SK-N-MC (cell line): Measurements from ENCODE around the gene STK11IP.

Source experiments
- EZH2 ChIP-seq: fragments of 200-600 bp; sonication (generic); IDR thresholded peaks from one replicate; pipeline ENCODE4 v1.6.1; 2017; ENCODE audit warnings: antibody characterized with exemption
- POLR2AphosphoS5 ChIP-seq: IDR thresholded peaks from 2 replicates; pipeline ENCODE4 v1.6.1; 2012; ENCODE audit warnings: mild to moderate bottlenecking, low read depth, low read length, borderline replicate concordance

- no peak for TF ChIP-seq POLR2AphosphoS5
- no peak for TF ChIP-seq EZH2
These were observed 21.1 kb downstream of the STK11IP start for GRCh38 chr2:219618733-219619122.
